Measurements from ENCODE around the gene SNX11. TPM values are rescaled to one million over a fixed set of nuclear protein-coding genes. Genes with fewer than 3 reads are reported as not detected.

Gene SNX11
- total RNA-seq, 1 donor from 2014 or later: 16.8 TPM

DNA sequence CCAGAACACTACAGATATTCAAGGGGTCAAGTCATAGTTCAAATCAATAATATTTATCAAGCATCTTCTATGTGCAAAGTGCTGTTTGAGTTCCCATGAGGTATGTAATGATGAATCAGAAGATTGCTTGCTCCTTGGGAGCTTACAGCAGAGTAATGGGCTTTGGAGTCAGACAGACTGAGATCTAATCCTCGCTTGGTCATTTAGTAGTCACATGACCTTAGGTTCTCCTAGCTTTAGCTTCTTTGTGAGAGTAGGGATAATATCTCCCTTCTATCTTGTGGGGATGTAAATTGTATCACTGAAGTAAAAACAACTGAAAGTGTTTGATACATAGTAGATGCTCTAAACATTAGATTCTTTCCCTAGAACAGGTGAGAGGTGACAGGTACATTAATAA, 30.1 kb downstream of the SNX11 start:
- Mint-ChIP-seq H3K36me3 (ENCODE audit: insufficient read depth) (no peaks in the 10 kb centered on the region), H3K27ac (no peak overlapping the region), H3K9me3 (ENCODE audit: low read depth) (no peaks in the 10 kb centered on the region), H3K4me3 (ENCODE audit: low read depth) (no peak overlapping the region), H3K27me3 (peaks cover 23% of the 10 kb centered on the region), H3K4me1 (ENCODE audit: low read depth) (peaks cover 2% of the 10 kb centered on the region)
- DNase-seq (ENCODE audit: low spot score, unreplicated experiment): no peak
- TF ChIP-seq CTCF (IDR thresholded peaks at IDR 0.05; ENCODE audit: unreplicated experiment): no peak

DNA sequence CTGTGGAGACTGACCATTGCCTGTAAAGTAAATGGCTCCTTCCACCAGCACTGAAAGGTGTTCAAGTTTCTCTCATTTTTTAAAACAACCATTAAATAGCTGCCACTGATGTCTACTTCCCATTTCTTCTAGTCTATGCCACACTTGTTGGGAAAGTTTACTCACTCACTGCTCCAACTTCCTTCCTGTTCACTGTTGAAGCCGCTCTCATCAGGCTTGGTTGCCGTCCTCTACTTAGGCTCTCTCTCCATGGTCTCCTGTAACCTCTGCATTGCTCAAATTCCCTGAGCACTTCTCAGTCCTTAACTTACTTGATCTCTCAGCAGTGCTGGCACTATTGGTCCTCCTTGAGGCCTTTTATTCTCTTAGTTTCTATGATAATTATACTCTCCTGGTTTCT, 32.4 kb downstream of the SNX11 start:
- H3K27ac Mint-ChIP-seq: no peak overlapping the region
- no peak overlapping the region for H3K4me3 Mint-ChIP-seq (ENCODE audit: low read depth)
- no peaks in the 10 kb centered on the region for H3K9me3 Mint-ChIP-seq (ENCODE audit: low read depth)
- H3K4me1 Mint-ChIP-seq (ENCODE audit: low read depth): peaks cover 2% of the 10 kb centered on the region
- no peaks in the 10 kb centered on the region for H3K36me3 Mint-ChIP-seq (ENCODE audit: insufficient read depth)
- no peak for TF ChIP-seq CTCF (IDR thresholded peaks at IDR 0.05; ENCODE audit: unreplicated experiment)
- no peak for DNase-seq (ENCODE audit: low spot score, unreplicated experiment)
- peaks cover 34% of the 10 kb centered on the region for H3K27me3 Mint-ChIP-seq

DNA sequence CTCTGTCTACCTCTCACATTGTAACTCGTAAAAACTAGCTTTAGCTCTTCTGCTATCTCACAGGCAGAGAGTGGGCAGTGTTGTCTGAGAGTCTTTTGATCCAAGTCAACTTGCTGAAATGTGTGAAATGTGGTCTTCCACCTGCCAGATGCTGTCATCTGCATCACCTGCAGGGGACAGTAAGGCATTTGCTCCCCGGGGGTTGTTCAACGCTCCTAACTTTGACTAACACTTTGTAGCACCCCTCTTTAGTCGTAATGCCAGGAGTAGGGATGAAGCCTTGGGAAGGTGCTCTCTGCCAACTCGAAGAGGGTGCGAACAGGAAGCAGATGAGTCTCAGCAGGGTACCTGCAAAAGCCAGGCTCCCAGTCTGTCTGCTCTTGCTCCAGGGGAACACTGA, 36.1 kb downstream of the SNX11 start:
- Mint-ChIP-seq H3K27ac (no peak overlapping the region), H3K4me1 (ENCODE audit: low read depth) (peaks cover 6% of the 10 kb centered on the region), H3K36me3 (ENCODE audit: insufficient read depth) (no peaks in the 10 kb centered on the region), H3K4me3 (ENCODE audit: low read depth) (no peak overlapping the region), H3K9me3 (ENCODE audit: low read depth) (no peaks in the 10 kb centered on the region), H3K27me3 (peaks cover 48% of the 10 kb centered on the region)
- TF ChIP-seq CTCF (IDR thresholded peaks at IDR 0.05; ENCODE audit: unreplicated experiment): no peak
- no peak for DNase-seq (ENCODE audit: low spot score, unreplicated experiment)

- Mint-ChIP-seq H3K4me3 (ENCODE audit: low read depth) (no peak overlapping the region), H3K27me3 (peaks cover 48% of the 10 kb centered on the region), H3K36me3 (ENCODE audit: insufficient read depth) (no peaks in the 10 kb centered on the region), H3K27ac (no peak overlapping the region), H3K4me1 (ENCODE audit: low read depth) (peaks cover 6% of the 10 kb centered on the region), H3K9me3 (ENCODE audit: low read depth) (no peaks in the 10 kb centered on the region)
- no peak for DNase-seq (ENCODE audit: low spot score, unreplicated experiment)
- no peak for TF ChIP-seq CTCF (IDR thresholded peaks at IDR 0.05; ENCODE audit: unreplicated experiment)
These were observed 36.7 kb downstream of the SNX11 start for GRCh38 chr17:48144231-48144630.

- H3K4me3 Mint-ChIP-seq (ENCODE audit: low read depth): no peak overlapping the region
- no peak overlapping the region for H3K27ac Mint-ChIP-seq
- H3K9me3 Mint-ChIP-seq (ENCODE audit: low read depth): no peaks in the 10 kb centered on the region
- H3K4me1 Mint-ChIP-seq (ENCODE audit: low read depth): peaks cover 6% of the 10 kb centered on the region
- H3K36me3 Mint-ChIP-seq (ENCODE audit: insufficient read depth): no peaks in the 10 kb centered on the region
- no peak for TF ChIP-seq CTCF (IDR thresholded peaks at IDR 0.05; ENCODE audit: unreplicated experiment)
- DNase-seq (ENCODE audit: low spot score, unreplicated experiment): no peak
- peaks cover 43% of the 10 kb centered on the region for H3K27me3 Mint-ChIP-seq
These were observed 37.6 kb downstream of the SNX11 start for GRCh38 chr17:48144976-48145798.

All from progenitor cell of endocrine pancreas (in vitro differentiated cells).